Measurements from ENCODE around the gene CAMSAP3. TPM values are rescaled to one million over a fixed set of nuclear protein-coding genes. Genes with fewer than 3 reads are reported as not detected.

The CAMSAP3 gene
- total RNA-seq, 1 donor from 2014 or later = 115 TPM

DNA sequence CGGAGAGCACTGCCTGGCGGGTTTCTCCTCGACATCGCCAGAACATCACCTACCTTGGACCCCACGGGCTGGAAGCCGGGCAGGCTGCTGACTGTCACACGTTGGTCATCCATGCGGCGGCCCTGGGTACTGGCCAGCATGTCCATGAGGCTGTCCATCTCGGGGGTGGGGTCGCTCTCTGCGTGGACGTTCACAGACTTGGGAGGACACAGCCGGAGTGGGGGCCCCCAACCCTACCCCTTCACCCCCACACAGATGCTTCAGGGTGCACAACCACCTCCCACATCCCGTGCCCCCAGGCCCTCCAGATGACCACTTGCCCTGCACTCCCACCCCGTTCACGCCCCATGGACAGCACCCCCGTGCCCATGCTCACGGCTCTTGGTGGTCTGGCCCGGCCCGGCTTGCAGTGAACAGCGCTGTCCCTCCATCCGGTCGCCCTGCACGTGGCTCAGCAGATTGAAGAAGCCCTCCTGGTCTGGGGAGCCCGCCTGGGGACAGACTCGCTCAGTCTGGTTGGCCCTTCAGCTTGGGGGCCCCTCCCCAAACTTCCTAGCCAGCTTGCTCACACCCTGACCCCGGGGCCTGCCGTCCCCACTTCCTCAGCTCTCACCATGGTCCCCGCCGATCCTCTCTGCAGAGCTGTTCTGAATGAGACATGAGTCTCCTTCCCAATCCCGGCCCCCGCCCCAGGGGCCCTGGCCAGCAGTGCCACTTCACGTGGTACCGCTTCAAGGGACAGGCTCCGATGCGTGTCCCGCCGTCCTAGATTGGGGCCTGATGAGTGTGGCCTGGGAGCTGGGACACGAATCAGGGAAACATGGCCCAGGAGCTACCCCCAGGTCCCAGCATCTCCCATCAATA, 36.9 kb downstream of the CAMSAP3 start:
- Mint-ChIP-seq H3K4me3 (ENCODE audit: low read depth) (no peak overlapping the region), H3K36me3 (ENCODE audit: insufficient read depth) (peaks cover 5% of the 10 kb centered on the region), H3K27ac (no peak overlapping the region), H3K9me3 (ENCODE audit: low read depth) (no peaks in the 10 kb centered on the region), H3K4me1 (ENCODE audit: low read depth) (peaks cover 26% of the 10 kb centered on the region), H3K27me3 (peaks cover 14% of the 10 kb centered on the region)
- TF ChIP-seq, protein P1, sequence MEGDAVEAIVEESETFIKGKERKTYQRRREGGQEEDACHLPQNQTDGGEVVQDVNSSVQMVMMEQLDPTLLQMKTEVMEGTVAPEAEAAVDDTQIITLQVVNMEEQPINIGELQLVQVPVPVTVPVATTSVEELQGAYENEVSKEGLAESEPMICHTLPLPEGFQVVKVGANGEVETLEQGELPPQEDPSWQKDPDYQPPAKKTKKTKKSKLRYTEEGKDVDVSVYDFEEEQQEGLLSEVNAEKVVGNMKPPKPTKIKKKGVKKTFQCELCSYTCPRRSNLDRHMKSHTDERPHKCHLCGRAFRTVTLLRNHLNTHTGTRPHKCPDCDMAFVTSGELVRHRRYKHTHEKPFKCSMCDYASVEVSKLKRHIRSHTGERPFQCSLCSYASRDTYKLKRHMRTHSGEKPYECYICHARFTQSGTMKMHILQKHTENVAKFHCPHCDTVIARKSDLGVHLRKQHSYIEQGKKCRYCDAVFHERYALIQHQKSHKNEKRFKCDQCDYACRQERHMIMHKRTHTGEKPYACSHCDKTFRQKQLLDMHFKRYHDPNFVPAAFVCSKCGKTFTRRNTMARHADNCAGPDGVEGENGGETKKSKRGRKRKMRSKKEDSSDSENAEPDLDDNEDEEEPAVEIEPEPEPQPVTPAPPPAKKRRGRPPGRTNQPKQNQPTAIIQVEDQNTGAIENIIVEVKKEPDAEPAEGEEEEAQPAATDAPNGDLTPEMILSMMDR (IDR thresholded peaks at IDR 0.05; ENCODE audit: unreplicated experiment) = no peak
- DNase-seq (ENCODE audit: low spot score, unreplicated experiment) = no peak

DNA sequence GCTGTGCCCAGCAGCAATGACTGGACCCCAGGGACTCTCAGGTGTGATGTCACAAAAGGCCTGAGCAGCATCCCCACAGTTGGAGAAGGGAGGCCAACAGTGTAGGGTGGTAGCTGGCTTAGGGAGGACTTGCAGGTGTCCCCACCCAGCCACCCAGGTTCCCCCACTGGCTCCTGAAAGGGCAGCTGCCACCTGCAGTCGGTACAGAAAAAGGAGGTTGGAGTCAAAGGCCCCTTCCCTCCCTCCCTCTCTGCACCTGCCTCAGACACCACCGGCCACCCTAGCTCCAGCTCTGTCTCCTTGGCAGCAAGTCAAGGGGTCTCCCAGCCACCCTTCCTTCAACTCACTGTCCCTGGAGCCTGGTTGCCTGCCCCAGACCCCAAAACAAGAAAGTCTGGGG, 38.0 kb downstream of the CAMSAP3 start, which contains the start of gene PCP2:
PCP2 (minus strand) TSS at position 22 of the 400 bp plus-strand sequence. CDS start 262 bp downstream, outside the sequence.
- no peak for DNase-seq (ENCODE audit: low spot score, unreplicated experiment)
- peak within 1 kb of the TSS; percentile 87 for H3K27ac Mint-ChIP-seq
- H3K27me3 Mint-ChIP-seq = peaks cover 14% of the 10 kb centered on the region
- TF ChIP-seq, protein P1 (IDR thresholded peaks at IDR 0.05; ENCODE audit: unreplicated experiment) = no peak
- H3K4me1 Mint-ChIP-seq (ENCODE audit: low read depth) = peaks cover 19% of the 10 kb centered on the region
- H3K36me3 Mint-ChIP-seq (ENCODE audit: insufficient read depth) = peaks cover 5% of the 10 kb centered on the region
- H3K9me3 Mint-ChIP-seq (ENCODE audit: low read depth) = no peaks in the 10 kb centered on the region
- H3K4me3 Mint-ChIP-seq (ENCODE audit: low read depth) = no peak within 1 kb of the TSS

DNA sequence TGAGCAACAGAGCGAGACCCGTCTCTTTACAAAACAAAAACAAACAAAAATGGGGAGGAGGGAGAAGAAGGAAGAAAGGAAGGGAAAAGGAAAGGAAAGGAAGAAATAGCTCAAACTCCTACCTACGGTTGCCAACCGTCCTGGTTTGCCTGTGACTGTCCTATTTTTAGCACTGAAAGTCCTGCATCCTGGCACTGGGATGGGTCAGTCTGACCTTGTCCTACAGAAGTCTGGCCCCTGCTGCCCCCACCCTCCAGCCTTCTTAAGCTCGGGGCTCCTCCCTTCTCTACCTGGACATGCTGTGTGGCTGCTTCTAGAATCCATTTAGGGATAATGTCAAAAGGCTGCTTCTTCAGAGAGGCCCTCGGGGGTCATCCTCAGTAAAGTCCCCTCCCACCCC, 40.0 kb downstream of the CAMSAP3 start:
- peaks cover 14% of the 10 kb centered on the region for H3K27me3 Mint-ChIP-seq

DNA sequence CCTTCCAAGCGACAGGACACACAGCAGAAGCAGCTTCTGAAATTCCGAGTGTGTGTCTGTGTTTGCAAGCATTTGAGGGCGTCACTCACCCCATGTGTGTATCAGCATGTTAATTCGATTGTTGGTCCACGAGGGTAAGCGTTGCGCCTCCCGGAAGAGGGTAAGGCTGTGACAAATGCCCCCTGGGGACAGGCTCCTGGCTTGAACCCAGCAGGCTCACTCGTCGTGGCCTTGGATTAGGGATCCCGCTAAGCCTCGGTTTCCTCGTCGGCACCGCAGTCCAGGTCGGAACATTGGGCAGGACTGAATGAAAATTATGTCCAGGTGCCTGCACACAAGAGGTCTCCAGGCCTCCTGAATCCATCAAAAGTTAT, 40.6 kb downstream of the CAMSAP3 start:
- no peak for DNase-seq (ENCODE audit: low spot score, unreplicated experiment)
- TF ChIP-seq, protein P1 (IDR thresholded peaks at IDR 0.05; ENCODE audit: unreplicated experiment) = no peak
- Mint-ChIP-seq H3K4me3 (ENCODE audit: low read depth) (peak overlapping the region; percentile 76), H3K9me3 (ENCODE audit: low read depth) (no peaks in the 10 kb centered on the region), H3K27ac (peak overlapping the region; percentile 74), H3K36me3 (ENCODE audit: insufficient read depth) (peaks cover 5% of the 10 kb centered on the region), H3K4me1 (ENCODE audit: low read depth) (no peaks in the 10 kb centered on the region), H3K27me3 (peaks cover 14% of the 10 kb centered on the region)

More for the DNA sequence above, 40.0 kb downstream of the CAMSAP3 start:
- TF ChIP-seq, protein P1 (IDR thresholded peaks at IDR 0.05; ENCODE audit: unreplicated experiment) = no peak
- Mint-ChIP-seq H3K4me1 (ENCODE audit: low read depth) (peaks cover 4% of the 10 kb centered on the region), H3K9me3 (ENCODE audit: low read depth) (no peaks in the 10 kb centered on the region), H3K4me3 (ENCODE audit: low read depth) (peak overlapping the region; percentile 76), H3K36me3 (ENCODE audit: insufficient read depth) (peaks cover 5% of the 10 kb centered on the region), H3K27ac (no peak overlapping the region)
- DNase-seq (ENCODE audit: low spot score, unreplicated experiment) = no peak

DNA sequence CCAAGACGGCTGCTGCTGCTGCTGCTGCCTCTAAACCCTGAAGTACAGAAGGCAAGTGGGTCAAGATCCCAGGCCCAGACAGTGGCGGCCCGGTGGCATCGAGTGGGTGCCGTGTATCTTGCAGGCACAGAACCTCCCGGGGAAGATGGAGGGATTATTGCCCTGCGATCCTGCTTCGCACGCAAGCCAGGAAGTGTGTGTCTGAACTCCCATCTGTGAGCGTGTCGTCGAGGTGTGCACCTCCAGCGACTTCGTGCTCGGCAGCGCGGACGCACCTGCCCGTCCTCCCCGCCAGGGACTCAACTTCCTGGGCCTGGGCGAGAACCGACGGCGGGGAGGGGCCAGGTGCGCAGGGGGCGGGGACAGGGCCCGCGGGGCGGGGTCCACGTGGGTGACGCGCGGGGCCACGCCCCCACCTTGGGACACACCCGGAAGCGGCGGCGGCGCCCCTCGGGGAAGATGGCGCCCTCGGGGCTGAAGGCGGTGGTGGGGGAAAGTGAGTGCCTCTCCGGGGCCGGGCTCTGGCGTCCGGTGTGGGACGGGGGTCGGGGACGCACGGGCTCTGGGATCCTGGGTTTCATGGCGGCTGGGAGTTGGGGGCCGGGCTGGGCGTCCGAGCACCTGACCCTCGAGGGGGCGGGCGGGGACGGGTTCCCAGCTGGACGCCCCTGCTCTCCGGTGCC, 41.2 kb downstream of the CAMSAP3 start, which contains the start of gene STXBP2:
STXBP2 (plus strand) TSS at position 420 of the 683 bp plus-strand sequence; CDS start at position 460, 40 bp downstream.
- peak within 1 kb of the TSS; percentile 76 for H3K4me3 Mint-ChIP-seq (ENCODE audit: low read depth)
- H3K4me1 Mint-ChIP-seq (ENCODE audit: low read depth) = no peaks in the 10 kb centered on the region
- H3K36me3 Mint-ChIP-seq (ENCODE audit: insufficient read depth) = peaks cover 5% of the 10 kb centered on the region
- DNase-seq (ENCODE audit: low spot score, unreplicated experiment) = peak; percentile 85
- H3K9me3 Mint-ChIP-seq (ENCODE audit: low read depth) = no peaks in the 10 kb centered on the region
- TF ChIP-seq, protein P1 (IDR thresholded peaks at IDR 0.05; ENCODE audit: unreplicated experiment) = peak; percentile 38
- H3K27me3 Mint-ChIP-seq = peaks cover 14% of the 10 kb centered on the region
- H3K27ac Mint-ChIP-seq = peak within 1 kb of the TSS; percentile 87

Data from progenitor cell of endocrine pancreas (in vitro differentiated cells).